ENCODE results near the gene RNU6-9.

RNU6-9 gene

GRCh38 chr19:896434-896833, 3.1 kb downstream of the RNU6-9 start:
- no peak for DNase-seq

- DNase-seq = no peak
Measured at GRCh38 chr19:896999-897398, 3.7 kb downstream of the RNU6-9 start.

DNA sequence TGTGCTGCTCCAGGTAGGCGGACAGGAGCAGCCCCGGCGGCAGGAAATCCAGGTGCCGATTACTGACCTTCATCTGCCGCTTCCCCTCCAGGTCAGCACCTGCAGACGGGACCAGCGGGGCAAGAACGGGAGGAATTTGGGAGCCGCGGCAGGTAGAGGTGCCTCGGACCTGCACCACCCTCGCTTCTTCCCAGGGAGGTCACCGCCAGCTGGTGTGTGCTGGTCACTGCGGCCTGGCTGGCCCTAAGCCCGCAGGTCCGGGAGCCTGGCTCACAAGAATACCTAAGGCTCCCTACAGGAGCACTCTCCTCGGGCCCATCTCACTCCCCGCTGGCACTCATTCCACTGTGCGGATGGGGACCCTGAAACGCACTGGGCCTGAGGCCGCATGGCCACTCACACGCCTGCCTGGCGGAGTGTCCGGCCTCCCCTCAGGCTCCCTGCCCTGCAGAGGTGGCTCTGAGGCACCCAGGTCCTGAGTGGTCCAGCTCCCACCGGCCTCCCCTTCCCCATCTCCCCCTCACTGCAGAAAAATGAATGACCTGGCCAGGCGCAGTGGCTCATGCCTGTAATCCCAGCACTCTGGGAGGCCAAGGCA, 4.3 kb downstream of the RNU6-9 start:
- DNase-seq = no peak

GRCh38 chr19:898663-899062, 5.4 kb downstream of the RNU6-9 start:
- DNase-seq = peak in 54 of 58 donors; percentile 2 to 85 (median 56)

DNA sequence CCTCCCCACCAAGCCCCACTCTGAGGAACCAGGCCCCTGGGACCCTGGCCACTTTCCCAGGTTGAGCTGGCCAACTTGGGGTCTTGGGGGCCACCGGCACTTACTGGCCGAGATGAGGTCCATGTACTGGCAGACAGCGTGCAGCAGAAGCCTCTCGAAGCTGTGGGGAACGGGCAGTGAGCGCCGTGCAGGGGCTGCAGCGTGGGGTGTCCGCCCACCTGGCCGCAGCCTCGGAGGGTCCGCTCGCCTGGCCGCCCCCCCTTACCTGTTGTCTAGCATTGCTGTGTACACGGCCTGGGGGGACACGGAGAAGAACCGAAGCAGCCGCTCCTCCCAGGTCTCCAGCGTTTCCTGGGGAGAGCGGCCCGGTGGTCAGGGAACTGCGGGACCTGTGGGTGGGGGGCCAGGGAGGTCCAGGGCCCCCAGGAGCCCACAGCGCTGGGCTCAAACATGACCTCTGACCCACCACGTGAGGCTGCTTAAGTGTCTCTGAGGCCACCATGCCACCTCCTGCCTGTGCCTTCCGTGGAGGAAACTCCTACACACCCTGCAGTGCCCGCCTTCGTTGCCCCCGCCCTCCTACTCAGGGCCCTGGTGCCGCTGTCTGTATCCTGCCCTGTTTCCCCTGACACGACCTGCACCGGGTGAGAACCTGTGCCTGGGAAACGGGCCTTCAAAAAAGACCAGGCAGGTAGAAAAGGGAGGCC, 6.2 kb downstream of the RNU6-9 start:
- DNase-seq = no peak

GRCh38 chr19:900043-900301, 6.7 kb downstream of the RNU6-9 start:
- no peak for DNase-seq

DNA sequence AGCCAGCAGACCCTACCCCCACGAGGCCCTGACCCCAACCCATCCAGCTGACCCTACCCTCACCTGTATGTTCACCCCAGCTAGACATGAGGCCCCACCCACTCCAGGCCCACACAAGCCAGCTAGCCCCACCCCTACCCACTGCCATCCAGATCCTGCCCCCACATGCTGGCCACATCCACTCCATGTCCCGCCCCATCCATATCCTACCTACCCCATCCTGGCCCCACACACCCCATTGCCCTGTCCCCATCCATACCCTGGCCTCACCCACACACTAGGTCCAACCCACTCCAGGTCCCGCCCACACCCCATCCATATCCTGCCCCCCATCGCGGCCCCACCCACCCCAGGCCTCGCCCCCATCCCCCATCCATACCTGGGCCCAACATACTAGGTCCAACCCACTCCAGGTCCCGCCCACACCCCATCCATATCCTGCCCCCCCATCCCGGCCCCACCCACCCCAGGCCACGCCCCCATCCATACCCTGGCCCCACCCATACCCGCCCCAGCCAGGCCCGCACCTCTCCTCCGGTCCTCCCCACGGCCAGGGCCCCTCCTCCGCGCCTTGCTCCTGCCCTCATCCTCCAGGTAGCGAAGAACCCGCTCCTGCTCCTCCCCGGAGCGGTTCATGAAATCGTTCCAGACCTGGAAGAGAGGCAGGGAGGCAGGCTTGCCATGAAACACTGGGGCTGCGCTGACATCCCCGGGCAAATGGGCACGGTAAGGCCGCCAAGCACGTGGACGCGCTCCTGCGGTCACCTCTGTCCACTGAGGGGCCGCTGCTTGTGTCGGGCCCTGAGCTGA, 7.2 kb downstream of the RNU6-9 start:
- peak in 2 of 58 donors; percentile 18 to 52 for DNase-seq

GRCh38 chr19:901216-902092, 8.2 kb downstream of the RNU6-9 start:
- DNase-seq = no peak

DNA sequence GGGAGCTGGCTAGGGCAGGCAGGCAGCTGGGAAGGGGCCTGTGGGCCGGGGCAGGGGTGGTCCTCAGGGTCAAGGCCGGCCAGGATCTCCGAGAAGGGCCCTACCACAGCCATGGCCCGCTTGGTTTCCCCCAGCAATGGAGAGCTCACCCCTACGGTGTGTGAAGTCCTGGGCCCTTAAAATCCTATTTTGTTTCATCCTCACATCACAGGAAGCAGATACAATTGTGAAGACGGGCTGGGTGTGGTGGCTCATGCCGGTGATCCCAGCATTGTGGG, 8.7 kb downstream of the RNU6-9 start:
- no peak for DNase-seq

- no peak for DNase-seq
Measured at GRCh38 chr19:902446-903226, 9.4 kb downstream of the RNU6-9 start.

GRCh38 chr19:903266-903797, 10.0 kb downstream of the RNU6-9 start:
- no peak for DNase-seq

- DNase-seq = no peak
Measured at GRCh38 chr19:904545-904944, 11.3 kb downstream of the RNU6-9 start.

- DNase-seq = no peak
Measured at GRCh38 chr19:906480-906879, 13.2 kb downstream of the RNU6-9 start.

GRCh38 chr19:907183-907853, 14.0 kb downstream of the RNU6-9 start:
- no peak for DNase-seq

GRCh38 chr19:911197-912033, 18.1 kb downstream of the RNU6-9 start:
- DNase-seq = no peak

- DNase-seq = peak in 1 of 58 donors; percentile 50
Measured at GRCh38 chr19:912181-913079, 19.1 kb downstream of the RNU6-9 start.

DNA sequence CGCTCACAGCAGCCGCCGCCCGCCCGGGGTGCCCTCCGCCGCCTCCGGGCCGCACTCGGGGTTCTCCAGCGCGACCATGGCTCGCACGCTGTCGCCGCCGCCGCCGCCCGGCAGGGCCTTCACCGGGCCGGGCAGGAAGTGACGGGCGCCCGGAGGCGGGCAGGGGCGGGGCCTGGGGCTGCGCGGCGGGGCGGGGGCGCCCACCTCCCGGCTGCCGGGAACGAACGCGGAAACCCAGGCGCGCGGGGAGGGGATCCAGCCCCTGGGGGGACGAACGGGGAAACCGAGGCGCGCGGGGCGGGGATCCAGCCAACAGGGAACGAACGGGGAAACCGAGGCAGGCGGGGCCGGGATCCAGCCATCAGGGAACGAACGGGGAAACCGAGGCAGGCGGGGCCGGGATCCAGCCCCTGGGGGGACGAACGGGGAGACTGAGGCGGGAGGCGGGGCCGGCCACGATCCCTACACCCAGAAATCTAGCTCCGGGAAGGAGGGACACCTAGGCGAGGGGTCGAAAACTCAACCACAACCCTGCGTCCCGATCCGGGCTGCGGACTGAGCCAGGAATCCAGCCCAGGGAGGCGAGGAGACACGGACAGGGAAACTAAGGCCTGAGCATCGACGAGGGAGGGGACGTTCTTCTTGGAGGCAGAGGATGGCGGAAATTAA, 19.9 kb downstream of the RNU6-9 start, which contains the start of gene R3HDM4:
R3HDM4 (minus strand) TSS at position 140 of the 669 bp plus-strand sequence; CDS start at position 78, 62 bp downstream.
- DNase-seq = peak in 57 of 58 donors; percentile 5 to 86 (median 59)
